Sigmoid colon (tissue), 4 donors: ENCODE data around the gene ZNF362.

Experiments used
- CTCF ChIP-seq, 4 experiments: fragments of 450-650 bp in 3 of 4; fragments of 200-600 bp in 1 of 4; IDR thresholded peaks; one replicate each; pipeline ENCODE4 v1.5.1; 2016 to 2019; ENCODE audit warnings: antibody characterized with exemption in 4 of 4, mild to moderate bottlenecking in 3 of 4, moderate library complexity in 2 of 4
- EP300 ChIP-seq, 4 donors: sonication (generic); formaldehyde crosslinking; IDR thresholded peaks; one replicate each; pipeline ENCODE4 v1.6.1; 2017; ENCODE audit warnings: antibody characterized with exemption in 4 of 4

GRCh38 chr1:33321178-33321577 lies 64.9 kb downstream of the ZNF362 start:
- TF ChIP-seq CTCF (IDR thresholded peaks at IDR 0.05): no peak
- no peak for TF ChIP-seq EP300 (IDR thresholded peaks at IDR 0.05)
